Nephron (organoid): ENCODE measurements around the gene AMPD3.

Source experiments
- H3K27ac Mint-ChIP-seq, 3 experiments: 2 replicates each; pipeline ENCODE4 v1.8.0; 2020; ENCODE audit warnings: mixed read lengths in 3 of 3, mild to moderate bottlenecking in 2 of 3, moderate library complexity in 1 of 3
- H3K27me3 Mint-ChIP-seq: 2 replicates; pipeline ENCODE4 v1.8.0; 2021; ENCODE audit warnings: low read depth, mild to moderate bottlenecking, moderate library complexity, mixed read lengths
- H3K36me3 Mint-ChIP-seq: 2 replicates; pipeline ENCODE4 v1.8.0; 2020; ENCODE audit warnings: low read depth, mixed read lengths
- H3K4me1 Mint-ChIP-seq: 2 replicates; pipeline ENCODE4 v1.8.0; 2020; ENCODE audit warnings: mixed read lengths
- H3K4me3 Mint-ChIP-seq, 3 experiments: 2 replicates each; pipeline ENCODE4 v1.8.0; 2020; ENCODE audit warnings: mild to moderate bottlenecking in 3 of 3, mixed read lengths in 3 of 3, moderate library complexity in 2 of 3
- H3K9me3 Mint-ChIP-seq: 2 replicates; pipeline ENCODE4 v1.8.0; 2020; ENCODE audit warnings: mixed read lengths
- CTCF ChIP-seq, 3 experiments: fragments of 200-600 bp; sonication (generic); IDR thresholded peaks; one replicate each; pipeline ENCODE4 v1.5.0; 2021; ENCODE audit warnings: antibody characterized with exemption in 3 of 3; ENCODE audit not compliant: unreplicated experiment in 3 of 3

Gene AMPD3

GRCh38 chr11:10444725-10445315 lies 10.2 kb upstream of the AMPD3 start:
- no peaks in the 10 kb centered on the region for H3K9me3 Mint-ChIP-seq
- H3K4me3 Mint-ChIP-seq: no peak overlapping the region
- no peaks in the 10 kb centered on the region for H3K4me1 Mint-ChIP-seq
- TF ChIP-seq CTCF (IDR thresholded peaks at IDR 0.05; ENCODE audit: unreplicated experiment in 3 of 3): no peak
- no peaks in the 10 kb centered on the region for H3K36me3 Mint-ChIP-seq
- H3K27ac Mint-ChIP-seq: no peak overlapping the region
- H3K27me3 Mint-ChIP-seq: peaks cover 31% of the 10 kb centered on the region

GRCh38 chr11:10447445-10447844 lies 7.6 kb upstream of the AMPD3 start:
- peaks cover 5% of the 10 kb centered on the region for H3K4me1 Mint-ChIP-seq
- H3K27me3 Mint-ChIP-seq: peaks cover 49% of the 10 kb centered on the region
- TF ChIP-seq CTCF (IDR thresholded peaks at IDR 0.05; ENCODE audit: unreplicated experiment in 3 of 3): no peak
- H3K4me3 Mint-ChIP-seq: peak overlapping the region in 1 of 3 experiments; percentile 5
- no peak overlapping the region for H3K27ac Mint-ChIP-seq
- no peaks in the 10 kb centered on the region for H3K9me3 Mint-ChIP-seq
- no peaks in the 10 kb centered on the region for H3K36me3 Mint-ChIP-seq

GRCh38 chr11:10450462-10451425 lies 4.3 kb upstream of the AMPD3 start:
- Mint-ChIP-seq H3K27ac (peak overlapping the region; percentile 15 to 86 (median 54)), H3K4me3 (peak overlapping the region; percentile 82 to 88 (median 85)), H3K4me1 (peaks cover 29% of the 10 kb centered on the region), H3K27me3 (peaks cover 62% of the 10 kb centered on the region), H3K9me3 (no peaks in the 10 kb centered on the region), H3K36me3 (no peaks in the 10 kb centered on the region)
- TF ChIP-seq CTCF (IDR thresholded peaks at IDR 0.05; ENCODE audit: unreplicated experiment in 3 of 3): peak; percentile 36 to 60 (median 58)

- Mint-ChIP-seq H3K4me3 (peak overlapping the region; percentile 82 to 85 (median 85)), H3K27ac (peak overlapping the region in 1 of 3 experiments; percentile 54), H3K4me1 (peaks cover 38% of the 10 kb centered on the region), H3K9me3 (no peaks in the 10 kb centered on the region), H3K36me3 (no peaks in the 10 kb centered on the region), H3K27me3 (peaks cover 62% of the 10 kb centered on the region)
- TF ChIP-seq CTCF (IDR thresholded peaks at IDR 0.05; ENCODE audit: unreplicated experiment in 3 of 3): peak in 2 of 3 experiments; percentile 1 to 7
These were observed 3.5 kb upstream of the AMPD3 start for GRCh38 chr11:10451426-10452116.

- H3K36me3 Mint-ChIP-seq: no peaks in the 10 kb centered on the region
- TF ChIP-seq CTCF (IDR thresholded peaks at IDR 0.05; ENCODE audit: unreplicated experiment in 3 of 3): no peak
- H3K27ac Mint-ChIP-seq: peak overlapping the region in 1 of 3 experiments; percentile 14
- H3K4me3 Mint-ChIP-seq: peak overlapping the region; percentile 82 to 85 (median 85)
- H3K9me3 Mint-ChIP-seq: no peaks in the 10 kb centered on the region
- peaks cover 42% of the 10 kb centered on the region for H3K4me1 Mint-ChIP-seq
- peaks cover 59% of the 10 kb centered on the region for H3K27me3 Mint-ChIP-seq
These were observed 2.8 kb upstream of the AMPD3 start for GRCh38 chr11:10452211-10452767.
